A673 (cell line): ENCODE results near the gene TTC27. TPM values are rescaled to one million over a fixed set of nuclear protein-coding genes. Genes with fewer than 3 reads are reported as not detected.

Experiments used
- BruUV-seq: library from RNA; stranded (reverse); fragments of 400-500 nt; replicated peaks from 2 replicates; lab custom pipeline; 2021; lab: Mats Ljungman, UMichigan
- CTCF ChIA-PET: fragments of 300-600 bp; sonication (Branson Sonifier 250); formaldehyde crosslinking; loops from one replicate; lab custom pipeline; 2022; ENCODE audit warnings: antibody characterized with exemption; lab: Charles Lee
- POLR2A ChIA-PET: fragments of 300-600 bp; sonication (Branson Sonifier 250); formaldehyde crosslinking; loops from one replicate; lab custom pipeline; 2022; ENCODE audit warnings: antibody characterized with exemption; ENCODE audit not compliant: low non-redundant PET; lab: Charles Lee
- DNase-seq: peaks from one replicate; pipeline ENCODE4 v3.0.0-alpha.2; 2015; ENCODE audit warnings: low spot score
- H3K27ac ChIP-seq: fragments of 200-600 bp; sonication (generic); 2 replicates; pipeline ENCODE4 v1.5.1; 2016; ENCODE audit warnings: mixed run types, low read depth, mild to moderate bottlenecking, mixed read lengths, antibody characterized with exemption, low read length; ENCODE audit not compliant: poor library complexity, severe bottlenecking
- H3K27me3 ChIP-seq: fragments of 200-600 bp; sonication (generic); replicated peaks from 2 replicates; pipeline ENCODE4 v1.6.1; 2017; ENCODE audit warnings: mixed run types, low read depth, mild to moderate bottlenecking, mixed read lengths, antibody characterized with exemption, low read length; ENCODE audit not compliant: insufficient read depth, poor library complexity
- H3K36me3 ChIP-seq: fragments of 200-600 bp; sonication (generic); 2 replicates; pipeline ENCODE4 v1.6.1; 2016; ENCODE audit warnings: mixed run types, mild to moderate bottlenecking, mixed read lengths, antibody characterized with exemption, low read length; ENCODE audit not compliant: insufficient read depth, poor library complexity, severe bottlenecking
- H3K4me1 ChIP-seq: fragments of 200-600 bp; sonication (generic); 2 replicates; pipeline ENCODE4 v1.6.1; 2017; ENCODE audit warnings: mixed run types, mild to moderate bottlenecking, mixed read lengths, antibody characterized with exemption, low read length; ENCODE audit not compliant: insufficient read depth, poor library complexity, severe bottlenecking
- H3K4me3 ChIP-seq: fragments of 200-600 bp; sonication (generic); 2 replicates; pipeline ENCODE4 v1.5.1; 2016; ENCODE audit warnings: low read depth, mixed run types, mild to moderate bottlenecking, mixed read lengths, low read length; ENCODE audit not compliant: poor library complexity, severe bottlenecking
- H3K9me3 ChIP-seq: fragments of 200-600 bp; sonication (generic); 2 replicates; pipeline ENCODE4 v1.6.1; 2016; ENCODE audit warnings: mixed run types, low read depth, mild to moderate bottlenecking, mixed read lengths, antibody characterized with exemption, low read length; ENCODE audit not compliant: poor library complexity, severe bottlenecking
- EZH2 ChIP-seq: fragments of 200-600 bp; sonication (generic); IDR thresholded peaks from 2 replicates; pipeline ENCODE4 v1.6.1; 2017; ENCODE audit warnings: borderline replicate concordance, low read depth, mild to moderate bottlenecking, mixed read lengths, antibody characterized with exemption, low read length; ENCODE audit not compliant: poor library complexity, severe bottlenecking
- intact Hi-C: fragments of 100-400 bp; cut with micrococcal nuclease; formaldehyde crosslinking; loops from one replicate; pipeline ENCODE4 v1.10.0; 2022; ENCODE audit not compliant: unreplicated experiment
- total RNA-seq: library from RNA; stranded (reverse); gene quantifications from 2 replicates; pipeline ENCODE4 v1.2.3, GENCODE V29; 2021
- TF ChIP-seq, protein P1 (sequence below): fragments of 300-800, 200-600 bp; sonication (generic); conservative IDR thresholded peaks from 2 replicates; pipeline ENCODE4 v1.5.1; 2017; ENCODE audit warnings: low read depth, mild to moderate bottlenecking, antibody characterized with exemption, low read length, moderate library complexity, mixed read lengths

The TTC27 gene
- total RNA-seq, 1 experiment from 2014 or later, result 29.8 TPM

DNA sequence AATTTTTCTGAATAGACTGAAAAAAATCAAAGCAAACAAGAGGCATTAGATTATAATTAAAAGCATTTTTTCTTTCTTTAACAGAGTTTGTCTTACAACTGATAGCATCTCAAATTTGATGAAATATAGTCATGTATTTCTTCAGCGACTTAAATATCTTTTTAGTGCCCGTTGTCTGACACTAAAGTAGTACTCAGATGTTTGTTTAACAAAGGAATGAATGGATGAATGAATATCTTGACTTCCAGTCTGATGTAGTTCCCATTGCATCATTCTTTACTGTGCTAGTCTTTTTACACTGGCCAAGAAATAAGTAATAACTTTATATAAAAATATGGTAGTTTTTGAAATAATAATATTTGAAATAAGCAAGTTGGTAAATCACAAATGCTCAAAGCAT, 111.1 kb downstream of the TTC27 start:
- Histone ChIP-seq H3K27me3 (no peaks in the 10 kb centered on the region), H3K4me3 (no peak overlapping the region), H3K9me3 (no peaks in the 10 kb centered on the region), H3K27ac (no peak overlapping the region), H3K4me1 (peaks cover 28% of the 10 kb centered on the region), H3K36me3 (no peaks in the 10 kb centered on the region)
- intact Hi-C loops, result no loop called here
- CTCF ChIA-PET, result no interaction called here
- BruUV-seq, result no TSS peak
- DNase-seq, result no peak
- POLR2A ChIA-PET, result no interaction called here
- TF ChIP-seq EZH2, result no peak
- TF ChIP-seq, protein P1, sequence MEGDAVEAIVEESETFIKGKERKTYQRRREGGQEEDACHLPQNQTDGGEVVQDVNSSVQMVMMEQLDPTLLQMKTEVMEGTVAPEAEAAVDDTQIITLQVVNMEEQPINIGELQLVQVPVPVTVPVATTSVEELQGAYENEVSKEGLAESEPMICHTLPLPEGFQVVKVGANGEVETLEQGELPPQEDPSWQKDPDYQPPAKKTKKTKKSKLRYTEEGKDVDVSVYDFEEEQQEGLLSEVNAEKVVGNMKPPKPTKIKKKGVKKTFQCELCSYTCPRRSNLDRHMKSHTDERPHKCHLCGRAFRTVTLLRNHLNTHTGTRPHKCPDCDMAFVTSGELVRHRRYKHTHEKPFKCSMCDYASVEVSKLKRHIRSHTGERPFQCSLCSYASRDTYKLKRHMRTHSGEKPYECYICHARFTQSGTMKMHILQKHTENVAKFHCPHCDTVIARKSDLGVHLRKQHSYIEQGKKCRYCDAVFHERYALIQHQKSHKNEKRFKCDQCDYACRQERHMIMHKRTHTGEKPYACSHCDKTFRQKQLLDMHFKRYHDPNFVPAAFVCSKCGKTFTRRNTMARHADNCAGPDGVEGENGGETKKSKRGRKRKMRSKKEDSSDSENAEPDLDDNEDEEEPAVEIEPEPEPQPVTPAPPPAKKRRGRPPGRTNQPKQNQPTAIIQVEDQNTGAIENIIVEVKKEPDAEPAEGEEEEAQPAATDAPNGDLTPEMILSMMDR, result no peak

DNA sequence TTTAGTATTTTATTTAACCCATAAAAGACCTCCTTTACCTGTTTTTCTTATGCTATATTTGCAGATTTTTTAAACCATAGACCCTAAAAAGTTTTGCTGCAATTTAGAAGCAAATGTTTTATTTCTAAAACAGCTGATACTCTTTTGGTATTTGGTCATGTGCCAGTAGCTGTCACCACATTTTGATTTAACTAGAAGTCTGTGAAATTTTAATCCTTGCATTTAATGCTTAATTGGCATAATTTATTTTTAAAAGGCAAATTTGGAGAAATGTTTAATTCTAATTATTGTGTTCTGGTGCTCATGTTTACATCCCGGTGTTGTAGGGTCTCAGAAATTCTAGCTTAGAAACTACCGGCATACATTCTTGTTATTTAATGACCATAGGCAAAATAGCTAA, 111.8 kb downstream of the TTC27 start:
- H3K36me3 ChIP-seq, result no peaks in the 10 kb centered on the region
- no TSS peak for BruUV-seq
- intact Hi-C loops, result no loop called here
- H3K27ac ChIP-seq, result no peak overlapping the region
- POLR2A ChIA-PET, result no interaction called here
- H3K9me3 ChIP-seq, result no peaks in the 10 kb centered on the region
- no peak overlapping the region for H3K4me3 ChIP-seq
- TF ChIP-seq, protein P1, result no peak
- no peak for TF ChIP-seq EZH2
- H3K4me1 ChIP-seq, result peaks cover 28% of the 10 kb centered on the region
- DNase-seq, result no peak
- CTCF ChIA-PET, result no interaction called here
- H3K27me3 ChIP-seq, result no peaks in the 10 kb centered on the region

DNA sequence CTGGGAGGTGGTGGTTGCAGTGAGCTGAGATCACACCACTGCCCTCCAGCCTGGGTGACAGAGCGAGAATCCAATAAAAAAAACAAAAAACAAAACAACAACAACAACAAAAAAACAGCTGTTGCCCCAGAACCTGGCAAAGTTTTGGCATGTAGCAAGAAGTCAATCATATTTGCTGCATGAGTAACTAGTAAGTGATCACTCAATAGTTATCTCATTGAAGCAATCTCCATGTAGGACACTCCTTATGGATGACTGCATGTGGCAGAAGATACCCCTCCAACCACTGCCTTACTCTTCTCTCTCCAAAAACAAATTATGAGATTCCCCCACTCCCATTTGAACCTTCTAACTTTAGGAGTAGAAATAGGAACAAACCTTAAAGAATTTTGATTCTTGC, 113.7 kb downstream of the TTC27 start:
- CTCF ChIA-PET, result no interaction called here
- no peaks in the 10 kb centered on the region for H3K36me3 ChIP-seq
- BruUV-seq, result no TSS peak
- no peak for DNase-seq
- no peak overlapping the region for H3K27ac ChIP-seq
- TF ChIP-seq, protein P1, result no peak
- TF ChIP-seq EZH2, result no peak
- no peaks in the 10 kb centered on the region for H3K27me3 ChIP-seq
- intact Hi-C loops, result no loop called here
- no peak overlapping the region for H3K4me3 ChIP-seq
- H3K4me1 ChIP-seq, result peaks cover 19% of the 10 kb centered on the region
- H3K9me3 ChIP-seq, result no peaks in the 10 kb centered on the region
- POLR2A ChIA-PET, result no interaction called here
